NCI-H510A treated with DMSO at 0.1 percent for 48 hours (cell line): ENCODE results near the gene NUP214.
"Not testable (repeated sequence)": the region's sequence is repeated elsewhere in the genome, so short reads cannot be mapped to it uniquely, and the experiment has no call there.

Experiments used
- DNase-seq: peaks from one replicate; lab custom pipeline; 2025; lab: John Stamatoyannopoulos, UW

The NUP214 gene

GRCh38 chr9:131233995-131234394 lies 108.6 kb downstream of the NUP214 start:
- DNase-seq = no peak

DNA sequence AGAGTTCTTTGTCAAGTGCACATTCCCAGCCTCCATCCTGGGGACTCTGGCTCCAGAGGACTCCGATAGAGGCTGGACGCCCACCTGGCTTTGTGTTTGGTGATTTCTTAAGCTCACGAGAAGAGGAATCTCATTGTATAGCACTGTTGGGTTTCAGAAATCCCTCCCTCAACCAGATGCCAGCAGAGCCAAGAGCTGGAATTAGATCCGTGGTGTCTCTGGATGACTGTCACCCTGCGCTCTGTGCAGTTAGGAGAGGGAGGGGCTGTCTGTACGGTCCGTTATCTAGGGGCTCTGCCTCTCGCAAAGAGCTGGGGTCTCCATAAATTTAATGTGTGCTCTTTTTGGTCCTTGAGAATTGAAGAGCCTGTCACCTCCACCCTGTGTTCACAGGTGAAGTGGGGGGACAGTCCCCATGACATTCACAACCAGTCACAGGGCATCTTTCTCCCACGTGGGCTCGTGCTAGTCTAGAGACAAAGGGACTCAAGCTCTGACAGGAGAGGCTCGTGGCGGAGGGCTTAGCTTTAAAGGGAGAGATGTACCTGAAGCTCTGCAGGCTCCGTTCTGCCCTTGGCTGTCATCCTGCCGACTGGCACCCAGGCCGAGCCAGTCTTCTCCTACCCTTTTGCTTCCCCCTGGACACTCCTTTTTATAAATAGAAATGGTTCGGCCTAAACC lies 109.6 kb downstream of the NUP214 start:
- no peak for DNase-seq

GRCh38 chr9:131235480-131235851 lies 110.1 kb downstream of the NUP214 start:
- no peak for DNase-seq

DNA sequence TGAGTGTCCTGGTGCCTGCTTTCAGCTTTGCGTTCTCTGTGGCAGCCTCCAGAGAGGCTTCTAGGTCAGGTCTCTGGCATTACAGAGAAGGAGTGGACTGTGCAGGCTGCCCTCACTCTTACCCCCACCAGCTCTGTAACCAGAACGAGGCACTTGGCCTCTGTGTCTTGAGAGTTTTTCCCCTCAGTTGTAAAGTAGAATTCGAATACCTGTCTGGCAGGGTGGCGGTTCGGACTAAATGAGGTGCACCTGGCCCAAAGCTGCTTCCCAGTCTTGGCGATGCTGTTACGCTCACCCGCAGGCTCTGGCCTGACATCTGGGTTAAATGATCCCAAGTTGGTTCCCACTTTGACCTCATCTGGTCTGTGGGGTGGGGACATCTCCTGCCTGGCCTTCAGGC lies 110.8 kb downstream of the NUP214 start:
- no peak for DNase-seq

DNA sequence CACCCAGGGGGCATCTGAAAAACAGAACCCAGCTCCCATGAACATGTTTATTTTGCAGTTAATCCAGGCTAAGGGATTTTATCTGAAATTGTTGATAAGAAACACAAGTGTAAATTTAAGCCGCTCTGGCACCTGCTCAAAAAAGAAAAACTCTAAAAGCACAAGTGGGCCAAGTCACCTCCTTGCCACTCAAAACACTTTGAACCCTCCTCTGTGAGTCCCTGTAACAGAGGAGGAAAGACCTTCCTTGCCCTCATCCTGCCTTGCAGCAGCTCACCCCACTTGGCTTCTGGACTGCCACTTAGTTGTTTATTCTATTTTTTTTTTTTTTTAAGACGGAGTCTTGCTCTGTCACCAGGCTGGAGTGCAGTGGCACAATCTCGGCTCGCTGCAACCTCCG lies 111.4 kb downstream of the NUP214 start:
- DNase-seq = no peak

- no peak for DNase-seq
These were observed 111.9 kb downstream of the NUP214 start for GRCh38 chr9:131237291-131237690.

- peak; percentile 91 for DNase-seq
These were observed 112.6 kb downstream of the NUP214 start for GRCh38 chr9:131237931-131238401.

- DNase-seq = no peak
These were observed 113.1 kb downstream of the NUP214 start for GRCh38 chr9:131238402-131239021.

DNA sequence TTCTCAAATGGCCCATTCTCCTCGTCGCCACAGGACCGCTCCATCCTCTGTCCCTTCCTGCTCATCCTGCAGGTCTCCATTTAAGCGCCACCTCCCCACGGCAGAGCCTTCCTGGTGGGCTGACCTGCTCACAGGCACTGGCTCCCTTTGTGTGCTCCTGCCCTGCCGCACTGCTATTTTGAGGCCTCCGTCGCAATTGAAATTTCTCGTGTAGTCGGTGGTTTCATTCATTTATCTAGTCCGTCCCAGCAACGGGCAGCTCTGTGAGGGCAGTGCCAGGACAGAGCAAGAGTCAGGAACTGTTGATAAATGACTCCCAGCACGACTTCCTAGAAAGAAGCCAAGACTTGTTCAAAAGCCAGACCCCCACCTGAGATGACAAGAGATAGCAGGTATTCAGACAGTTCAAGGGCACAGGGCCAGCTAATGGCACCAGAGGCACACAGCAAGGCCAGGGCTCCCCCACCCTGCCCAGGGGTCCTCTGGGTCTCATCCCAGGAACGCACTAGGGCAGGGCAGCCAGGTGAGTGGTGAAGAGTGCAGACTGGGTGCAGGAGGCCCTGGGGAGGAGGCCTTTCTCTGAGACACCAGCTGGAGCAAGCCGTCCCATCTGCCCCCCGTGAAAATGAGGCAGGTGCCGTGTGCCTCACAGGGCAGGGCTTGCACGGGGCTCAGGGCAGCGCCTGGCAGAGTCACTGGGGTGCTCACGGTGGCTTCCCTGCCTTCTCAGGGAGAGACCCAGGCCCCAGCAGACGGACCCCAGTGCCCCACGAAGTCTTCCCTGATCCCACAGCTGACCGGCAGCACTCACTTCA lies 114.0 kb downstream of the NUP214 start:
- DNase-seq = no peak

GRCh38 chr9:131240047-131240921 lies 114.9 kb downstream of the NUP214 start:
- peak; percentile 71 for DNase-seq

DNA sequence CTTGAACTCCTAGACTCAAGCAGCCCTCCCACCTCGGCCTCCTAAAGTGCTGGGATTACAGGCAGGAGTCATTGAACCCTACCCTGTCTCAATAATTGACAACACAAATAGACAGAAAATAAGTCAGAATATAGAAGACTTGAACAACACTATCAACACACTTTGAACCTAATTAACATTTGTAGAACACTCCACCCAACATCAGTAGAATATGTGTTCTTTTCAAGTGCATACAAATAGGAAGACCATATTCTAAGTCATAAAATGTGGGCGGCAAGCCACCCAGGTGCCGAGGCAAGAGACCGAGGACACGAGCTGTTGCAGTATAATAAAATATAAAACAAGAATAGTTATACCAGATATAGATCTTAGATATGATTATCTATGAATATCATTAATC lies 118.9 kb downstream of the NUP214 start:
- not testable (repeated sequence) for DNase-seq

DNA sequence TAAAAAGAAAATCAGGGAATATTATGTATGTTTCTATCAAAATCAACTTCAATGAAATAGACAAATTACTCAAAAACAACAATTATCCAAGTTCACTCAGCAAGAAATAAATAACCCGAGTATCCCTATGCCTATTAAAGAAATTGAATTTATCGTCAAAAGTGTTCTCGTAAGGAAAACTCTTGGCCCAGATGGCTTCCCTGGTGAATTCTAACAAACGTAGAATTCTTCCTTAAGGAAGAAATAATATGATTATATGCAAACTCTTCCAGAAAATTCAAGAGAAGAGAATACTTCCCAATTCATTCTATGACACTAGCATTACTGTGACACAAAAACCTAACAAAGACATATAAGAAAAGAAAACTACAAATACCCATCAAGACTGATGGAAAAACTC lies 121.2 kb downstream of the NUP214 start:
- DNase-seq = no peak

GRCh38 chr9:131252120-131252519 lies 126.7 kb downstream of the NUP214 start:
- no peak for DNase-seq

GRCh38 chr9:131253891-131254491 lies 128.6 kb downstream of the NUP214 start:
- DNase-seq = no peak

DNA sequence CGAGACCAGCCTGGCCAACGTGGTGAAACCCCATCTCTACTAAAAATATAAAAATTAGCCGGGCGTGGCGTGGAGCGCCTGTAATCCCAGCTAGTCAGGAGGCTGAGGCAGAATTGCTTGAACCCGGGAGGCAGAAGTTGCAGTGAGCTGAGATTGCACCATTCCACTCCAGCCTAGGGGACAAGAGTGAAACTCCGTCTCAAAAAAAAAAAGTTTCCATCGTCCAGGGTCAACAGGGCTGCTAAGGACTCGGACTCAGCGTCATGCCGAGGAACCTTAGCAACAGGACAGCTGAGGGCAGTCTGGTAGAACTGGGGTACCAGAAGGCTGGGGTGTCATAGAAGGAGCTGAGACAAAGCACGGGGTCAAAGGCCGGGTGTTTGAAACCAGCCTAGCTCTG lies 129.2 kb downstream of the NUP214 start:
- DNase-seq = no peak

DNA sequence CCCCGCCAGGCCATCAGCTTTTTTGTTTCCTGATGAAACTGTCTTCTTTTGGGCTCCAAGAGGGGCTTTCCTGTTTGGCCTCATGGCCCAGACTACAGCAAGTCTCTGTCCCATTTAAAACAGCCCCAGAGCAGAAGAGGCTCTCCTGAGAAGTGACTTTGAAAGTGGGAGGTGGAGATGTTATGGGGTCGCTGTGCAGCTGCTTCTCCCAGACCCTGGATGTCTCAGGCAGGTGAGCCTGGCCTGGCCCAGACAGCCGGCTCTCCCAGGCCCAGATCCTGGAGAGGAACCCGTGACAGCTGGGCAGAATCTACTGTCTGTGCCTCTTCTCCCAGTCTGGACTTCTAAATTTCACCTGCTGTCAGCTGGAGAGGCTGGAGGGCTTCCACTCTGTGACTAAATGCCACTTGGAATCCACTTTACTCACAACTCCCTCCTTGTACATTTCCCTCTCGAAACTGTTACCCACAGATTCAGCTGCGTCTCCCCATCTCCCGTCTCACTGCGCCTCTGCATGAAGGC lies 130.4 kb downstream of the NUP214 start:
- DNase-seq = no peak

DNA sequence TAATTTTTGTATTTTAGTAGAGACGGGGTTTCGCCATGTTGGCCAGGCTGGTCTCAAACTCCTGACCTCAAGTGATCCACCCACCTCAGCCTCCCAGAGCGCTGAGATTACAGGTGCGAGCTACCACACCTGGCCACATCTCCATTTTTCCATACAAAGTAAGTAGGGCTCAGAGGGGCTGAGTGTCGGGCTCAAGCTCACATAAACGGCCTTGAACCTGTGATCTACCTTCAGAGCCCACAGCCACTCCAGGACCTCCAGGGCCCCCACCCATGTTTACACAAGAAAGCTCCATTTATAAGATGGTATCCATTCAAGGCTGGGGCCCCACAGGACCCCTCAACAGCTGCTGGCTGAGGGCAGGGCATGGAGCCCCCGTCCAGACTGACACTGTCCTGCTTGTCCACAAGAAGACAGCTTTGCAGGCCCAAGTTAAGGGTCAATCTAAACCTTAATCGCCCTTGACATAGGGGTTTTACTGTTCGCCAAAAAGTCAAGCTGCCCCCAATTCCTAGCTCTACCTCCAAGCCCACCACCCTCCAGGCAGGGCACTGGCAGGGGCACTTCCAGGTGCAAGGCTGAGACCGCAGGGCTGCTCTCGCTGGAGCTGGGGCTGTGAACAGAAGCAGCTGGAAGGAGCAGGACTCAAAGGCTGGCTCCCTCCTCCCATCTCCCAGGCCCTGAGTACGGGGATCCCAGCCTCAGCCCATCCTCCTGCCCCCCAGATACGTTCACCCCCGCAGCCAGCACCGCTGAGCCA lies 132.1 kb downstream of the NUP214 start:
- DNase-seq = no peak

DNA sequence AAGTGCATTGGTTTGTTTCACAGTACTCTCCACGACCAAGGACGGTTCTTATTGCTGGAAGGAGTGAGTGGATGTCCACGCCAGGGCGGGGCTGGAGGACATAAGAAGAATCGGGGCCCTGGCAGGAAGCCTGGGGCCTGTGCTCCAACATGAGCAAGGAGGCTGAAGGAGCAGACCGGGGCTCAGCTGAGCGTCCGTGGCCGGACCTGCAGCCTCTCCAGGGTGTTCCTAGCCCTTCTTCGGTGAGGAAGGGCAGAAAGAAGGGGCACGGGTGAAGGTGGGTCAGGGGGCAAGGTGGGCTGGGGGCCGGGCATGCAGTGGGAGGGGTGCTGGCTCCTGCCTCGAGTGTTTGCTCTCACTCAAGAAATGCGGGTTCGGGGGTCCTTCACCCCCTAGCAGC lies 132.8 kb downstream of the NUP214 start:
- no peak for DNase-seq

DNA sequence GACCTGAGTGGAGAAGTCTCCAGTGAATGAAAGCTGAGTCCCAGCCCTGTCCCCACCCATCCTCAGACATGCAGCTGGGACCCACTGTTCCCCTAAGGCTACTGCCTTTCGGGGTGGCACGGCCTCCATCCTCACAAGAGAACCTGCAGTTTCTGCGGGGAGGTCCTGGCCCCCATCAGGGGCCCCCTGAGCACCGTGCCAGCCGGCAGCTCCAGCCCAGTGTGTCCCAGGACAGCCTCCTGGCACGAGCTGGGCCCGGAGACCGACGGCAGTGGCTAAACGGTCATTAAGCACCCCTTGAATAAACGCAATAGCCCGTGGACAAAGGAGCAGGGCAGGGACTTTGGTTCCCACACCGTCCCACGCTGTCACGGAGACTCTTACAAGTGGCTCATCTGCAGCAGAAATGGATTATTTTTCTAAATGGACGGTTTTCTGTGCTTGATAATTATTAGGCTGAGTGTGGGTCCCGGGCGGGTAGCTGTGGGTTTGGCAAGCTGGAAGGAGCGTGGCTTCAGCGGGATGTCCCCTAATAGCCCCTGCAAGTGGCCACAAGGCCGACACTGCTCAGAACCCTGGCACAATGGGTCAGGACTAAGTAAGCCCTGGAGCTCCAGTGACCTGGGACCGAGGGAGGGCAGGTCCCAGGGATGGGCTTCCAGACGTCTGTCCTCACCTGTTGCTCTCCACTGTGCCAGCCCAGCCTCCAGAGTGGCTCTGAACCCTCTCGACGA lies 133.5 kb downstream of the NUP214 start:
- DNase-seq = no peak

DNA sequence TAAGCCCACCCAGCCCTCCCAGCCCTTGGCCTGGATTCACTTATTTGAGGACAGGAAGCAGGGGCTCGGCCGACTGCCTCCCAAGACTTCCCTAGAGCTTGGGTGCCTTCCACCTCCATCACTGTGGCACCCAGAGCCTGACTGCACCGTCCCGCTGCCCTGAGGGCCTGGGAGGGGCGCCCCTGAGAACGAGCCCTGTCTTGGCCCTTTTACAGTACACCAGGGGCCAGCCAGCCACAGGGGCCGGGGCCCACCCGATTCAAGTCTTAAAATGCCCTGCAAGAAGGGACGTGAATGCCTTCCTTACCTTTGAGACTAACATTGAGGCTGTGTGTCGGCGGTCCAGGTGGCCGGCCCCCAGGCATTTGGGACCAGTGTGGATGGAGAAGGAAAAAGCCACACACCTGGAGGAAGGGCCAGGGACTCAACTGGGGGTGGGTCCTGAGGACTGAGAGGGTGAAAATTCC lies 134.1 kb downstream of the NUP214 start:
- DNase-seq = no peak
